Effector memory CD8-positive, alpha-beta T cell (primary cell): ENCODE measurements around the gene RIMBP2.

Experiments
- ATAC-seq: fragments of 150-1000 bp; cut with Tn5 transposase; replicated peaks from 2 replicates; pipeline ENCODE4 v1.10.0; 2021; ENCODE audit warnings: mild to moderate bottlenecking, moderate library complexity
- DNase-seq, 3 experiments: peaks; one replicate each; pipeline ENCODE4 v3.0.0; 2021
- H3K27ac Mint-ChIP-seq, 2 donors: one replicate each; pipeline ENCODE4 v1.8.0; 2022; ENCODE audit warnings: mild to moderate bottlenecking in 2 of 2, mixed read lengths in 2 of 2, moderate library complexity in 2 of 2
- H3K27me3 Mint-ChIP-seq, 2 donors: one replicate each; pipeline ENCODE4 v1.8.0; 2022; ENCODE audit warnings: mixed read lengths in 2 of 2
- H3K36me3 Mint-ChIP-seq: one replicate; pipeline ENCODE4 v1.8.0; 2022; ENCODE audit warnings: mild to moderate bottlenecking, moderate library complexity, mixed read lengths; ENCODE audit not compliant: insufficient read depth
- H3K4me1 Mint-ChIP-seq, 2 donors: one replicate each; pipeline ENCODE4 v1.8.0; 2022; ENCODE audit warnings: low read depth in 2 of 2, mixed read lengths in 2 of 2
- H3K4me3 Mint-ChIP-seq, 2 donors: one replicate each; pipeline ENCODE4 v1.8.0; 2022; ENCODE audit warnings: mild to moderate bottlenecking in 2 of 2, mixed read lengths in 2 of 2, moderate library complexity in 2 of 2
- H3K9me3 Mint-ChIP-seq, 2 donors: one replicate each; pipeline ENCODE4 v1.8.0; 2022; ENCODE audit warnings: mixed read lengths in 2 of 2

RIMBP2 gene

GRCh38 chr12:130557886-130558765 lies 158.0 kb downstream of the RIMBP2 start:
- H3K4me3 Mint-ChIP-seq, result no peak overlapping the region
- ATAC-seq (no peak), DNase-seq (no peak)
- H3K9me3 Mint-ChIP-seq, result peaks cover 0 to 6% of the 10 kb centered on the region in 2 donors
- H3K27me3 Mint-ChIP-seq, result peaks cover 0 to 29% of the 10 kb centered on the region in 2 donors
- H3K36me3 Mint-ChIP-seq, result no peaks in the 10 kb centered on the region
- H3K4me1 Mint-ChIP-seq, result no peaks in the 10 kb centered on the region
- no peak overlapping the region for H3K27ac Mint-ChIP-seq

GRCh38 chr12:130557201-130557600 lies 158.9 kb downstream of the RIMBP2 start:
- no peak for DNase-seq
- H3K4me1 Mint-ChIP-seq, result no peaks in the 10 kb centered on the region
- peaks cover 0 to 6% of the 10 kb centered on the region in 2 donors for H3K9me3 Mint-ChIP-seq
- peaks cover 0 to 29% of the 10 kb centered on the region in 2 donors for H3K27me3 Mint-ChIP-seq
- no peak overlapping the region for H3K27ac Mint-ChIP-seq
- no peaks in the 10 kb centered on the region for H3K36me3 Mint-ChIP-seq
- H3K4me3 Mint-ChIP-seq, result no peak overlapping the region
- no peak for ATAC-seq

- Mint-ChIP-seq H3K4me1 (no peaks in the 10 kb centered on the region), H3K27ac (no peak overlapping the region), H3K4me3 (no peak overlapping the region), H3K9me3 (peaks cover 2 to 6% of the 10 kb centered on the region in 2 donors), H3K36me3 (no peaks in the 10 kb centered on the region), H3K27me3 (peaks cover 0 to 29% of the 10 kb centered on the region in 2 donors)
- no peak for ATAC-seq
- no peak for DNase-seq
Measured at GRCh38 chr12:130556486-130557055, 159.5 kb downstream of the RIMBP2 start.

GRCh38 chr12:130555628-130556485 lies 160.2 kb downstream of the RIMBP2 start:
- Mint-ChIP-seq H3K4me1 (no peaks in the 10 kb centered on the region), H3K27me3 (peaks cover 0 to 29% of the 10 kb centered on the region in 2 donors), H3K4me3 (no peak overlapping the region), H3K9me3 (peaks cover 4 to 6% of the 10 kb centered on the region in 2 donors), H3K27ac (no peak overlapping the region), H3K36me3 (no peaks in the 10 kb centered on the region)
- DNase-seq, result no peak
- no peak for ATAC-seq

- Mint-ChIP-seq H3K36me3 (no peaks in the 10 kb centered on the region), H3K27me3 (peaks cover 0 to 23% of the 10 kb centered on the region in 2 donors), H3K9me3 (peaks cover 1 to 4% of the 10 kb centered on the region in 2 donors), H3K4me1 (no peaks in the 10 kb centered on the region), H3K4me3 (no peak overlapping the region), H3K27ac (no peak overlapping the region)
- ATAC-seq, result no peak
- no peak for DNase-seq
Measured at GRCh38 chr12:130555221-130555620, 160.9 kb downstream of the RIMBP2 start.

- ATAC-seq, result no peak
- Mint-ChIP-seq H3K27ac (no peak overlapping the region), H3K27me3 (peaks cover 0 to 12% of the 10 kb centered on the region in 2 donors)
Measured at GRCh38 chr12:130552483-130552996, 163.6 kb downstream of the RIMBP2 start.

GRCh38 chr12:130549361-130549760 lies 166.7 kb downstream of the RIMBP2 start:
- Mint-ChIP-seq H3K27ac (no peak overlapping the region), H3K4me1 (no peaks in the 10 kb centered on the region), H3K4me3 (no peak overlapping the region), H3K36me3 (no peaks in the 10 kb centered on the region), H3K27me3 (no peaks in the 10 kb centered on the region), H3K9me3 (peaks cover 0 to 4% of the 10 kb centered on the region in 2 donors)
- no peak for DNase-seq
- ATAC-seq, result no peak

More at GRCh38 chr12:130552483-130552996, 163.6 kb downstream of the RIMBP2 start:
- DNase-seq, result no peak
- Mint-ChIP-seq H3K36me3 (no peaks in the 10 kb centered on the region), H3K4me3 (no peak overlapping the region), H3K4me1 (no peaks in the 10 kb centered on the region), H3K9me3 (peaks cover 0 to 4% of the 10 kb centered on the region in 2 donors)

- Mint-ChIP-seq H3K27me3 (no peaks in the 10 kb centered on the region), H3K9me3 (peaks cover 0 to 4% of the 10 kb centered on the region in 2 donors), H3K4me3 (no peak overlapping the region), H3K27ac (no peak overlapping the region), H3K36me3 (no peaks in the 10 kb centered on the region), H3K4me1 (no peaks in the 10 kb centered on the region)
- no peak for DNase-seq
- ATAC-seq, result no peak
Measured at GRCh38 chr12:130547480-130548155, 168.5 kb downstream of the RIMBP2 start.

GRCh38 chr12:130546494-130546893 lies 169.6 kb downstream of the RIMBP2 start:
- no peaks in the 10 kb centered on the region for H3K27me3 Mint-ChIP-seq
- DNase-seq (no peak), ATAC-seq (no peak)
- H3K9me3 Mint-ChIP-seq, result peaks cover 0 to 2% of the 10 kb centered on the region in 2 donors
- no peak overlapping the region for H3K27ac Mint-ChIP-seq
- no peak overlapping the region for H3K4me3 Mint-ChIP-seq
- H3K36me3 Mint-ChIP-seq, result no peaks in the 10 kb centered on the region
- no peaks in the 10 kb centered on the region for H3K4me1 Mint-ChIP-seq

GRCh38 chr12:130545475-130545874 lies 170.6 kb downstream of the RIMBP2 start:
- Mint-ChIP-seq H3K4me3 (no peak overlapping the region), H3K36me3 (no peaks in the 10 kb centered on the region), H3K9me3 (peaks cover 5 to 9% of the 10 kb centered on the region in 2 donors), H3K27ac (no peak overlapping the region), H3K4me1 (no peaks in the 10 kb centered on the region), H3K27me3 (no peaks in the 10 kb centered on the region)
- no peak for DNase-seq
- ATAC-seq, result no peak

GRCh38 chr12:130540376-130540775 lies 175.7 kb downstream of the RIMBP2 start:
- Mint-ChIP-seq H3K36me3 (no peaks in the 10 kb centered on the region), H3K4me3 (no peak overlapping the region), H3K9me3 (peaks cover 10% of the 10 kb centered on the region in 2 donors), H3K27me3 (no peaks in the 10 kb centered on the region), H3K27ac (no peak overlapping the region), H3K4me1 (no peaks in the 10 kb centered on the region)
- no peak for DNase-seq
- ATAC-seq, result no peak

- no peak overlapping the region for H3K4me3 Mint-ChIP-seq
- no peaks in the 10 kb centered on the region for H3K4me1 Mint-ChIP-seq
- peaks cover 10% of the 10 kb centered on the region in 2 donors for H3K9me3 Mint-ChIP-seq
- no peak for DNase-seq
- H3K27me3 Mint-ChIP-seq, result no peaks in the 10 kb centered on the region
- no peak for ATAC-seq
- no peaks in the 10 kb centered on the region for H3K36me3 Mint-ChIP-seq
- no peak overlapping the region for H3K27ac Mint-ChIP-seq
Measured at GRCh38 chr12:130538343-130539095, 177.6 kb downstream of the RIMBP2 start.
